ENCODE data around the gene MAP3K7. TPM values are rescaled to one million over a fixed set of nuclear protein-coding genes. Genes with fewer than 3 reads are reported as not detected.
"Not testable (repeated sequence)": the region's sequence is repeated elsewhere in the genome, so short reads cannot be mapped to it uniquely, and the experiment has no call there.

Gene MAP3K7
- total and polyA plus RNA-seq, 2 experiments from 2014 or later = 33.2 to 47.1 TPM

- not testable (repeated sequence) for H3K4me3 Mint-ChIP-seq; H3K27me3 ChIP-seq (ENCODE audit: insufficient read depth); H3K4me1 ChIP-seq (ENCODE audit: insufficient read depth); H3K27me3 Mint-ChIP-seq (ENCODE audit: insufficient read depth, low read depth, poor library complexity); H3K27ac Mint-ChIP-seq; H3K4me1 Mint-ChIP-seq; H4K20me1 ChIP-seq (replicated peaks; ENCODE audit: insufficient read depth); H3K9me2 ChIP-seq (ENCODE audit: insufficient read depth); DNase-seq (ENCODE audit: low spot score); H2AFZ ChIP-seq; H3K4me2 ChIP-seq; H3K4me3 ChIP-seq; H3F3A ChIP-seq (replicated peaks; ENCODE audit: low read depth); H3K27ac ChIP-seq (ENCODE audit: low read depth); ATAC-seq
- peaks cover 66% of the 10 kb centered on the region for H3K36me3 Mint-ChIP-seq (ENCODE audit: low read depth)
- peaks cover 11% of the 10 kb centered on the region; the same call in 1 of the 2 replicates for H3K36me3 ChIP-seq (ENCODE audit: insufficient read depth)
- H3K9me3 Mint-ChIP-seq = peaks cover 13% of the 10 kb centered on the region; the same call in 2 of the 3 replicates
- H3K79me2 ChIP-seq (replicated peaks; ENCODE audit: insufficient read depth) = peaks cover 59% of the 10 kb centered on the region
Observed at GRCh38 chr6:90567682-90568081, 19.2 kb downstream of the MAP3K7 start.

- Histone ChIP-seq H3K79me2 (replicated peaks; ENCODE audit: insufficient read depth) (peaks cover 42% of the 10 kb centered on the region), H3K36me3 (ENCODE audit: insufficient read depth) (peaks cover 27% of the 10 kb centered on the region; the same call in 1 of the 2 replicates)
- not testable (repeated sequence) for ATAC-seq; H3K4me1 ChIP-seq (ENCODE audit: insufficient read depth); H3K4me3 Mint-ChIP-seq; H3K9me2 ChIP-seq (ENCODE audit: insufficient read depth); H3K27me3 Mint-ChIP-seq (ENCODE audit: insufficient read depth, low read depth, poor library complexity); H3K4me3 ChIP-seq; H3K27me3 ChIP-seq (ENCODE audit: insufficient read depth); H3K27ac Mint-ChIP-seq; H2AFZ ChIP-seq; DNase-seq (ENCODE audit: low spot score); H3K4me2 ChIP-seq; H3K27ac ChIP-seq (ENCODE audit: low read depth); H3K4me1 Mint-ChIP-seq; H4K20me1 ChIP-seq (replicated peaks; ENCODE audit: insufficient read depth); H3F3A ChIP-seq (replicated peaks; ENCODE audit: low read depth)
- Mint-ChIP-seq H3K9me3 (peaks cover 22% of the 10 kb centered on the region), H3K36me3 (ENCODE audit: low read depth) (peaks cover 83% of the 10 kb centered on the region)
Observed at GRCh38 chr6:90562341-90562740, 24.5 kb downstream of the MAP3K7 start.

GRCh38 chr6:90559931-90560330 lies 26.9 kb downstream of the MAP3K7 start:
- no peaks in the 10 kb centered on the region for H3K4me1 ChIP-seq (ENCODE audit: insufficient read depth)
- H3K4me1 Mint-ChIP-seq = no peaks in the 10 kb centered on the region
- H3K79me2 ChIP-seq (replicated peaks; ENCODE audit: insufficient read depth) = peaks cover 20% of the 10 kb centered on the region
- no peaks in the 10 kb centered on the region for H3K27me3 ChIP-seq (ENCODE audit: insufficient read depth)
- no peaks in the 10 kb centered on the region; the same call in 1 of the 2 replicates for H4K20me1 ChIP-seq (replicated peaks; ENCODE audit: insufficient read depth)
- H3K27ac ChIP-seq (ENCODE audit: low read depth) = no peak overlapping the region
- H3K27ac Mint-ChIP-seq = no peak overlapping the region
- peaks cover 78% of the 10 kb centered on the region for H3K36me3 Mint-ChIP-seq (ENCODE audit: low read depth)
- H3K4me3 Mint-ChIP-seq = no peak overlapping the region
- no peak overlapping the region for H3K4me3 ChIP-seq
- H3K4me2 ChIP-seq = no peak overlapping the region
- H3F3A ChIP-seq (replicated peaks; ENCODE audit: low read depth) = no peaks in the 10 kb centered on the region
- ATAC-seq (no peak), DNase-seq (ENCODE audit: low spot score) (no peak)
- no peak overlapping the region for H2AFZ ChIP-seq
- H3K9me3 Mint-ChIP-seq = peaks cover 18% of the 10 kb centered on the region
- no peaks in the 10 kb centered on the region for H3K27me3 Mint-ChIP-seq (ENCODE audit: insufficient read depth, low read depth, poor library complexity)
- no peaks in the 10 kb centered on the region for H3K9me2 ChIP-seq (ENCODE audit: insufficient read depth)
- TF ChIP-seq NANOG (IDR thresholded peaks at IDR 0.05; ENCODE audit: borderline replicate concordance) = no peak
- TF ChIP-seq EZH2 (IDR thresholded peaks at IDR 0.05; ENCODE audit: low read depth, unreplicated experiment) = no peak
- TF ChIP-seq JUNB (IDR thresholded peaks at IDR 0.05; ENCODE audit: unreplicated experiment) = no peak
- no peak for TF ChIP-seq REST (IDR thresholded peaks at IDR 0.05; ENCODE audit: unreplicated experiment)
- no peak for TF ChIP-seq CTCF (conservative IDR thresholded peaks at IDR 0.05; ENCODE audit: low read depth in 2 of 2)
- TF ChIP-seq ZNF114 (CRISPR knock-in tag; IDR thresholded peaks at IDR 0.05) = no peak
- TF ChIP-seq POLR2AphosphoS5 (IDR thresholded peaks at IDR 0.05; ENCODE audit: low read depth) = no peak
- TF ChIP-seq ZNF331 (CRISPR knock-in tag; IDR thresholded peaks at IDR 0.05; ENCODE audit: low read depth) = no peak
- no peak for TF ChIP-seq CREB1 (CRISPR knock-in tag; IDR thresholded peaks at IDR 0.05; ENCODE audit: low read depth)
- H3K36me3 ChIP-seq (ENCODE audit: insufficient read depth) = peaks cover 38% of the 10 kb centered on the region; the same call in 1 of the 2 replicates

Data from GM23338 (cell line).